ENCODE measurements around the gene EFNA5.

DNA sequence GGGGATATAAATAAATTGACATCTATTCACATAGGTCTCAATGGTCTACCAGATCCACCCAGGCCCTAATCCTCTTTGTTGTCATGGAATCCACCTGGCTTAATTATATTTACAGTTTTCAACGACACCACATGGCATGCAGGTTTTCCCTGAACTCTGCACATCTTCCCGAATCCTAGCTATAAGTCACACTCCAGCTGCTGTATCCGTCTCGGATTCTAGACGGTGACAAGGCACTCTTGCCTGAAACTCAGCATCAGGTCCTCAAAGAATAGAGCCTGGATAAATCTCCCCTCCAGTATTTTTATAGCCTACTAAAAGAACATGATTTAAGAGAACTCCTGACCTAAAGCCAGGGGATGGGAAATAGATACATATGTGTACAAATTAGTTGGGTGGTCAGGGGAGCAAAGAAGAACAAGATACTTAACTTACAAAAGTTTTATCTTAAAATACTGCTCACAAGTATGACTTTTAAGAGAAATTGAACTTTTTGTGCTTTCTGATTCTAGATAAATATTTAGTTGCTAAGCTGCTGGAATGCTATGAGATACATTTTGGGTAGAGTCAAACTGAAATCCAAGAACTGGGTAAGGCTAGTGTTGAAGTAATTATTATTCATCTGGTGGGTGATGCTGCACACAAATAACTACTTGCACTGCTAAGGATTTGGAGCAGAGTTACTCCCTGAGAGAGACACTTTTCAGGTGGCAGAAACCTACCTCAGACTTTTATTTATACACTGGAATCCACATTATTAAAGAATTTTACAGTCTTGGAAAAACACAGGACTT is 187.3 kb downstream of the EFNA5 start:
- TF ChIP-seq CTCF (IDR thresholded peaks at IDR 0.05; ENCODE audit: borderline replicate concordance, extremely low read depth, low read length, poor library complexity, severe bottlenecking), result no peak
- no peak for TF ChIP-seq EZH2 (IDR thresholded peaks at IDR 0.05; ENCODE audit: borderline replicate concordance, low read depth, low read length, severe bottlenecking)

Data from DND-41 (cell line).